ENCODE data around the gene BLNK. TPM values are rescaled to one million over a fixed set of nuclear protein-coding genes. Genes with fewer than 3 reads are reported as not detected.

The BLNK gene
- total and polyA plus RNA-seq, 7 experiments from 2014 or later, result 0.17 to 6.5 (median 0.55) TPM; not detected in 1

GRCh38 chr10:96290368-96291133 lies 19.2 kb upstream of the BLNK start:
- peaks cover 0 to 20% of the 10 kb centered on the region in 2 donors for H3K4me1 ChIP-seq (ENCODE audit: control insufficient read depth in 2 of 2, insufficient read depth in 2 of 2, low read length in 2 of 2)
- peak overlapping the region in 1 of 9 donors; percentile 17 for H3K27ac Mint-ChIP-seq
- H3K9me3 Mint-ChIP-seq, result peaks cover 0 to under 1% (median 0%) of the 10 kb centered on the region in 11 donors
- H3K27ac ChIP-seq (ENCODE audit: low read depth, low read length), result no peak overlapping the region
- no peaks in the 10 kb centered on the region for H3K9me3 ChIP-seq (ENCODE audit: control insufficient read depth in 2 of 3, low read length in 3 of 3)
- CTCF ChIA-PET, result interaction anchor here (0.7 to 7.5 kb wide), 5 partner anchors 9 to 595 kb away, joined by 3 to 119 read pairs (median 5); no protein-coding TSS in a partner anchor
- ATAC-seq (no peak), DNase-seq (no peak)
- peaks cover 0 to 3% (median 0%) of the 10 kb centered on the region in 5 donors for H3K27me3 Mint-ChIP-seq
- no peak overlapping the region for H3K4me3 ChIP-seq (ENCODE audit: low read length)
- POLR2A ChIA-PET, result interaction anchor here (0.7 kb wide), 1 partner anchor 9 kb away, joined by 3 read pairs; no protein-coding TSS in a partner anchor
- intact Hi-C loops (cut with micrococcal nuclease), result loop anchor here (10.0 kb wide), 2 partner anchors 246 to 596 kb away; partner anchors contain the start of genes CCNJ (in 1 of the 2) and TCTN3 (in 1 of the 2)
- H3K36me3 ChIP-seq (ENCODE audit: control insufficient read depth in 2 of 3, insufficient read depth in 3 of 3, low read length in 3 of 3), result no peaks in the 10 kb centered on the region
- no peaks in the 10 kb centered on the region for H3K27me3 ChIP-seq (ENCODE audit: control insufficient read depth in 2 of 2, insufficient read depth in 2 of 2, low read length in 2 of 2)
- H3K36me3 Mint-ChIP-seq, result peaks cover 0 to 4% (median 0%) of the 10 kb centered on the region in 5 donors
- no peak overlapping the region for H3K4me3 Mint-ChIP-seq
- peaks cover 17 to 40% (median 30%) of the 10 kb centered on the region in 7 donors for H3K4me1 Mint-ChIP-seq

GRCh38 chr10:96289218-96289910 lies 18.0 kb upstream of the BLNK start:
- POLR2A ChIA-PET, result no interaction called here
- Histone ChIP-seq H3K27me3 (ENCODE audit: control insufficient read depth in 2 of 2, insufficient read depth in 2 of 2, low read length in 2 of 2) (no peaks in the 10 kb centered on the region), H3K36me3 (ENCODE audit: control insufficient read depth in 2 of 3, insufficient read depth in 3 of 3, low read length in 3 of 3) (no peaks in the 10 kb centered on the region), H3K4me3 (ENCODE audit: low read length) (no peak overlapping the region), H3K4me1 (ENCODE audit: control insufficient read depth in 2 of 2, insufficient read depth in 2 of 2, low read length in 2 of 2) (peaks cover 0 to 12% of the 10 kb centered on the region in 2 donors), H3K9me3 (ENCODE audit: control insufficient read depth in 2 of 3, low read length in 3 of 3) (no peaks in the 10 kb centered on the region), H3K27ac (ENCODE audit: low read depth, low read length) (no peak overlapping the region)
- Mint-ChIP-seq H3K9me3 (no peaks in the 10 kb centered on the region), H3K4me1 (peaks cover 14 to 31% (median 26%) of the 10 kb centered on the region in 7 donors), H3K4me3 (peak overlapping the region in 1 of 10 donors; percentile 12), H3K27me3 (peaks cover 0 to 3% (median 0%) of the 10 kb centered on the region in 5 donors), H3K36me3 (peaks cover 0 to 4% (median 0%) of the 10 kb centered on the region in 5 donors), H3K27ac (no peak overlapping the region)
- no peak for DNase-seq
- intact Hi-C loops (cut with micrococcal nuclease), result no loop called here
- ATAC-seq, result no peak
- CTCF ChIA-PET, result no interaction called here

- Histone ChIP-seq H3K27ac (ENCODE audit: low read depth, low read length) (no peak overlapping the region), H3K9me3 (ENCODE audit: control insufficient read depth in 2 of 3, low read length in 3 of 3) (no peaks in the 10 kb centered on the region), H3K4me3 (ENCODE audit: low read length) (no peak overlapping the region), H3K36me3 (ENCODE audit: control insufficient read depth in 2 of 3, insufficient read depth in 3 of 3, low read length in 3 of 3) (no peaks in the 10 kb centered on the region), H3K4me1 (ENCODE audit: control insufficient read depth in 2 of 2, insufficient read depth in 2 of 2, low read length in 2 of 2) (peaks cover 0 to 12% of the 10 kb centered on the region in 2 donors), H3K27me3 (ENCODE audit: control insufficient read depth in 2 of 2, insufficient read depth in 2 of 2, low read length in 2 of 2) (no peaks in the 10 kb centered on the region)
- Mint-ChIP-seq H3K9me3 (no peaks in the 10 kb centered on the region), H3K4me3 (peak overlapping the region in 9 of 10 donors; percentile 51 to 93 (median 65)), H3K27ac (peak overlapping the region in 8 of 9 donors; percentile 4 to 87 (median 47)), H3K36me3 (peaks cover 0 to 4% (median 0%) of the 10 kb centered on the region in 5 donors), H3K4me1 (peaks cover 11 to 24% (median 17%) of the 10 kb centered on the region in 7 donors), H3K27me3 (peaks cover 0 to 3% (median 0%) of the 10 kb centered on the region in 5 donors)
- intact Hi-C loops (cut with micrococcal nuclease), result no loop called here
- DNase-seq (no peak), ATAC-seq (no peak)
- POLR2A ChIA-PET, result no interaction called here
- CTCF ChIA-PET, result interaction anchor here (0.7 to 2.3 kb wide), 4 partner anchors 57 to 1399 kb away, joined by 3 to 14 read pairs (median 4); partner anchors contain the start of gene AVPI1
These were observed 16.8 kb upstream of the BLNK start for GRCh38 chr10:96288151-96288621.

DNA sequence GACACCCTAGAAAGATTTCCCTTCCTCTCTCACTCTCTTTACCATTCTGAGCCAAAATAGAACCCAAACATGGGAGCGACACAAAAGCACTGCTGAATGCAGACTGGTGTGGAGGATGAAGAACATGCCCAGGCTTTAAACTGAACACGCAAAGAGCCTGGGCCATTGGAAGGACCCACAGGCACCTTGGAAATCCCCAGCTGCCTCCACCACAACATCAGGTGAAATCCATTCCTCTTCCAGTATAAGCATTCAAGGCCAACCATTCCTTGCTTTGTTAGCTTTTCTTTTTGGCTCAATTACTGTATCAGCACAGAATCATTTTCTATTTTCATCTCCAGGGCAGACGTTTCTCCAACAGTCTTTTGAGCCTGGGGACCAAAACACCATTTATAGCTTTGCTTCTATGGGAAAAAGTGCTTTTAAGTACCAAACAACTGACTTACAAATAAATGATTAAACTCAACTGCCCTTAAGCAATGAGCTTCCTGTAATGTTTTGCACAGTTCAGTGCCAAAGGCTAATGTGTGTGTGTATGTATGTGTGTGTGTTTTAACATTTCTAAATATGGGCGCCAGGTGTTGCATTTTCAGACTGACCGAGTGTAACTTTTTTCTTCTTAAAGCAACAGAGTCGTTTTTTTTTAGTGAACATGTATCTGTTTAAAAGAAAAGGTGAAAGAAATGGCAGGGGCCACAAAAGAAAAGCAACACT lies 16.2 kb upstream of the BLNK start:
- H3K27me3 ChIP-seq (ENCODE audit: control insufficient read depth in 2 of 2, insufficient read depth in 2 of 2, low read length in 2 of 2), result no peaks in the 10 kb centered on the region
- H3K9me3 ChIP-seq (ENCODE audit: control insufficient read depth in 2 of 3, low read length in 3 of 3), result no peaks in the 10 kb centered on the region
- CTCF ChIA-PET, result interaction anchor here (0.7 to 2.3 kb wide), 5 partner anchors 46 to 1400 kb away, joined by 3 to 14 read pairs (median 3); partner anchors contain the start of gene AVPI1
- Mint-ChIP-seq H3K4me1 (peaks cover 11 to 24% (median 16%) of the 10 kb centered on the region in 7 donors), H3K27ac (peak overlapping the region in 7 of 9 donors; percentile 3 to 87 (median 43)), H3K9me3 (no peaks in the 10 kb centered on the region), H3K36me3 (peaks cover 0 to 4% (median 0%) of the 10 kb centered on the region in 5 donors), H3K4me3 (peak overlapping the region in 9 of 10 donors; percentile 51 to 93 (median 65)), H3K27me3 (peaks cover 0 to 3% (median 0%) of the 10 kb centered on the region in 5 donors)
- ATAC-seq (no peak), DNase-seq (no peak)
- POLR2A ChIA-PET, result interaction anchor here (0.6 kb wide), 2 partner anchors 104 to 1321 kb away, joined by 3 read pairs; no protein-coding TSS in a partner anchor
- H3K4me1 ChIP-seq (ENCODE audit: control insufficient read depth in 2 of 2, insufficient read depth in 2 of 2, low read length in 2 of 2), result peaks cover 0 to 12% of the 10 kb centered on the region in 2 donors
- intact Hi-C loops (cut with micrococcal nuclease), result no loop called here
- H3K4me3 ChIP-seq (ENCODE audit: low read length), result no peak overlapping the region
- no peak overlapping the region for H3K27ac ChIP-seq (ENCODE audit: low read depth, low read length)
- H3K36me3 ChIP-seq (ENCODE audit: control insufficient read depth in 2 of 3, insufficient read depth in 3 of 3, low read length in 3 of 3), result no peaks in the 10 kb centered on the region

- H3K9me3 Mint-ChIP-seq, result no peaks in the 10 kb centered on the region
- peaks cover 0 to under 1% (median 0%) of the 10 kb centered on the region in 5 donors for H3K27me3 Mint-ChIP-seq
- no peak overlapping the region for H3K4me3 Mint-ChIP-seq
- CTCF ChIA-PET, result no interaction called here
- intact Hi-C loops (cut with micrococcal nuclease), result no loop called here
- no peaks in the 10 kb centered on the region for H3K36me3 Mint-ChIP-seq
- H3K4me3 ChIP-seq (ENCODE audit: low read length), result no peak overlapping the region
- ATAC-seq, result no peak
- H3K4me1 ChIP-seq (ENCODE audit: control insufficient read depth in 2 of 2, insufficient read depth in 2 of 2, low read length in 2 of 2), result peaks cover 0 to 12% of the 10 kb centered on the region in 2 donors
- POLR2A ChIA-PET, result no interaction called here
- no peak for DNase-seq
- peaks cover 12 to 21% (median 16%) of the 10 kb centered on the region in 7 donors for H3K4me1 Mint-ChIP-seq
- no peaks in the 10 kb centered on the region for H3K27me3 ChIP-seq (ENCODE audit: control insufficient read depth in 2 of 2, insufficient read depth in 2 of 2, low read length in 2 of 2)
- H3K36me3 ChIP-seq (ENCODE audit: control insufficient read depth in 2 of 3, insufficient read depth in 3 of 3, low read length in 3 of 3), result no peaks in the 10 kb centered on the region
- no peaks in the 10 kb centered on the region for H3K9me3 ChIP-seq (ENCODE audit: control insufficient read depth in 2 of 3, low read length in 3 of 3)
- no peak overlapping the region for H3K27ac Mint-ChIP-seq
- H3K27ac ChIP-seq (ENCODE audit: low read depth, low read length), result no peak overlapping the region
These were observed 14.0 kb upstream of the BLNK start for GRCh38 chr10:96285331-96285752.

DNA sequence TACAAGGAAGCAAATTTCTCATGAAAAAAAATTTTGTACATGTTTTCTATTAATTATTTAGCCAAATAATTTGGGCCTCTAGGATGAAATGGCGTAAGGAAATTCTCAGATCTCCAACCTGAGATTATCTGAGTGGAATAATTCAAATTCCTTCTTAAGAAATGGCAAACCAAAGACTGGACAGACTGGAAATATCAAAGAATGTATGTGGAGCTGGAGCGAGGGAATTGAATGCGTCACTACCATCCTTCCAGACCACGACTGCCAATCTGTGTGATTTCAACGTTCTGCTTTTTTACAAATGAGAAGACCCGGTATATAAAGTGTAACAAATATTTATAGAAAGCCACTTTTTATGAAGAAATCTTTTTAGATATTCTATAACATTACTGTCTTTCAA lies 12.4 kb upstream of the BLNK start:
- DNase-seq (no peak), ATAC-seq (no peak)
- intact Hi-C loops (cut with micrococcal nuclease), result no loop called here
- Histone ChIP-seq H3K27ac (ENCODE audit: low read depth, low read length) (no peak overlapping the region), H3K9me3 (ENCODE audit: control insufficient read depth in 2 of 3, low read length in 3 of 3) (no peaks in the 10 kb centered on the region), H3K36me3 (ENCODE audit: control insufficient read depth in 2 of 3, insufficient read depth in 3 of 3, low read length in 3 of 3) (no peaks in the 10 kb centered on the region), H3K4me1 (ENCODE audit: control insufficient read depth in 2 of 2, insufficient read depth in 2 of 2, low read length in 2 of 2) (peaks cover 0 to 12% of the 10 kb centered on the region in 2 donors), H3K27me3 (ENCODE audit: control insufficient read depth in 2 of 2, insufficient read depth in 2 of 2, low read length in 2 of 2) (no peaks in the 10 kb centered on the region), H3K4me3 (ENCODE audit: low read length) (no peak overlapping the region)
- Mint-ChIP-seq H3K4me1 (peaks cover 12 to 18% (median 16%) of the 10 kb centered on the region in 7 donors), H3K9me3 (peaks cover 0 to 1% (median 0%) of the 10 kb centered on the region in 11 donors), H3K27me3 (peaks cover 0 to 5% (median 0%) of the 10 kb centered on the region in 5 donors), H3K36me3 (no peaks in the 10 kb centered on the region), H3K27ac (no peak overlapping the region), H3K4me3 (no peak overlapping the region)
- POLR2A ChIA-PET, result no interaction called here
- CTCF ChIA-PET, result no interaction called here
